Tibial nerve (tissue), 3 donors: ENCODE data around the gene TECPR1.

ENCODE experiments used
- CTCF ChIP-seq, 5 experiments: fragments of 200-600 bp in 3 of 5; fragments of 450-650 bp in 2 of 5; sonication (generic) in 3 of 5; IDR thresholded peaks; one replicate each; pipeline ENCODE4 v1.5.1; 2016 to 2019; ENCODE audit warnings: antibody characterized with exemption in 5 of 5, mild to moderate bottlenecking in 3 of 5, moderate library complexity in 2 of 5
- POLR2A ChIP-seq, 2 donors: fragments of 450-650 bp; IDR thresholded peaks; one replicate each; pipeline ENCODE4 v1.6.1; 2017; ENCODE audit warnings: antibody characterized with exemption in 2 of 2, mild to moderate bottlenecking in 2 of 2, moderate library complexity in 2 of 2

- TF ChIP-seq CTCF (IDR thresholded peaks at IDR 0.05): no peak
- TF ChIP-seq POLR2A (IDR thresholded peaks at IDR 0.05): no peak
Observed at GRCh38 chr7:98295467-98296192, 43.6 kb upstream of the TECPR1 start.
